NCI-H69 (cell line): Measurements from ENCODE around the gene BRD7.
A peak's percentile ranks its signal among the peaks of the same experiment; 100 is the strongest.

Experiments used
- DNase-seq: peaks from one replicate; lab custom pipeline; 2025; lab: John Stamatoyannopoulos, UW

The BRD7 gene

DNA sequence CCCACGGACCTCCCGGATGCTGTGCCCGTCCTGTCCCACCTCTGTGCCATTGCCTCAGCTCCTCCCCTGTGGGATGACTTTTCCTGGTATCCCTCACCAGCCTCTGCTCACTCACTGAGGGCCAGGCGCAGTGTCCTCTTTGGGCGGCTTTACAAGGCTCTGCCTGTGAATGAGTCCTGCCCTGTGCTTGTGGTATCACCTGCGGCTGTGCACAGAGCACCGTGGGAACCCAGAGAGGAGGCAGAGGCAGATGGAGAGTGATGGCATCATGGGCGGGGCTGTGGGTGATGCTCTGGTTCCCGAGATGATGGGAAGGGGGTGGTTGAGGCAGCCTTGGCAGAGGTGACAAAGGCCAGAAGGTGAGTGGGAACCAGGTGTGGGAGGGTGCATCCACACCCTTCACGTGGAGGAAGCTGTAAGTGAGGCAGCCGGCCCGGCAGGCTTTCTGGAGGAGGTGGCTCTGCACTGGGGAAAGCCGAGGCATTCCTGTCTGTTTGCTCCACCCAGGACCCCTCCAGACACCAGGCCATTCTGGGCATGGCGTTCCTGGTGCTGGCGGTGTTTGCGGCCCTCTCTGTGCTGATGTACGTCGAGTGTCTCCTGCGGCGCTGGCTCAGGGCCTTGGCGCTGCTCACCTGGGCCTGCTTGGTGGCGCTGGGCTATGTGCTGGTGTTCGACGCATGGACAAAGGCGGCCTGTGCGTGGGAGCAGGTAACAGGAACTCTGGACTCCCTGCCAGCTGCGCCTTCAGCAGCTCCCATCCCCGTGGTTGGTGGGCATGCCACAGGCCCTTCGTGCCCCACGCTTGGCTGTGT is 78.6 kb downstream of the BRD7 start:
- DNase-seq = no peak

DNA sequence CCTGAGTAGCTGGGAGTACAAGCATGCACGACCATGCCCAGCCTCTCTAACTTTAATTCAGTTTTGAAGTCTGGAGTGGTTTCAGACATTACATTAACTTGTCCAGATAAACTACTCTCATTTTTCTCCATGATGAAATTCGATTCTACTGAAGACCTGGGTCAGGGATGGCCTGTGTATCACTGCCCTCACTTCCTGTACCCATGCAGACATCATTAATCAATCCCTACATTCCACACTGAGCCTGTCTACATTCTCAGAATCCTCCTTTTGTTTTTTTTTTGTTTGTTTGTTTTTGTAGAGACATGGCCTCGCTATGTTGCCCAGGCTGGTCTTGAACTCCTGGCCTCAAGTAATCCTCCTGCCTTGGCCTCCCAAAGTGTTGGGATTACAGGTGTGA is 79.9 kb downstream of the BRD7 start:
- DNase-seq = no peak

DNA sequence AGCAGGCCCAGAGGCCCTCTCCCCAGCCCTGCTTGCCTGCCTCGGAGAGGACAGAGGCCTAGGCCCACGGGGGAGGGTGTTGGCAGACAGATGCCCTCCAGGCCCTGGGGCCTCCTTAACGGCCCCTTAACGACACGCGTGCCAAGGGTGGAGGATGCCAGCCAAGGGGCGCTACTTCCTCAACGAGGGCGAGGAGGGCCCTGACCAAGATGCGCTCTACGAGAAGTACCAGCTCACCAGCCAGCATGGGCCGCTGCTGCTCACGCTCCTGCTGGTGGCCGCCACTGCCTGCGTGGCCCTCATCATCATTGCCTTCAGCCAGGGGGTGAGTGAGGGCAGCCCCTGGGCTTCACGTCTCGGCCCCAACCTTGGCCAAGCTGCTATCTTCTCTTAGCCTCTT is 80.8 kb downstream of the BRD7 start:
- no peak for DNase-seq

DNA sequence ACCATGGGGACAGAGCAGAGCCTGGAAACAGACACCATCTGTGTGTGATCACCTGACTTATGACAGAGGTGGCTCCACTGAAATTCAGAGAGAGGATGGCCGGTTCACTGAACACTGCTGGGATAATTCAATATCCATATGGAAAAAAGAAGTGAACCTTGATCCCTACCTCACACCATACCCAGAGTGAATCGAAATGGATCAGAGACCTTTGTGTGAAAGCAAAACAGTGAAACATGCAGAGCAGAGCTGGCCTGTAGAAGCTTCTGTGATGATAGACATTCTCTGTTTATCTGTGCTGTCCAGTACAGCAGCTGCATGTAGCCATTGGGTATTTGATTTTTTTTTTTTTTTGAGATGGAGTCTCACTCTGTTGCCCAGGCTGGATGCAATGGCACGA is 82.1 kb downstream of the BRD7 start:
- no peak for DNase-seq

DNA sequence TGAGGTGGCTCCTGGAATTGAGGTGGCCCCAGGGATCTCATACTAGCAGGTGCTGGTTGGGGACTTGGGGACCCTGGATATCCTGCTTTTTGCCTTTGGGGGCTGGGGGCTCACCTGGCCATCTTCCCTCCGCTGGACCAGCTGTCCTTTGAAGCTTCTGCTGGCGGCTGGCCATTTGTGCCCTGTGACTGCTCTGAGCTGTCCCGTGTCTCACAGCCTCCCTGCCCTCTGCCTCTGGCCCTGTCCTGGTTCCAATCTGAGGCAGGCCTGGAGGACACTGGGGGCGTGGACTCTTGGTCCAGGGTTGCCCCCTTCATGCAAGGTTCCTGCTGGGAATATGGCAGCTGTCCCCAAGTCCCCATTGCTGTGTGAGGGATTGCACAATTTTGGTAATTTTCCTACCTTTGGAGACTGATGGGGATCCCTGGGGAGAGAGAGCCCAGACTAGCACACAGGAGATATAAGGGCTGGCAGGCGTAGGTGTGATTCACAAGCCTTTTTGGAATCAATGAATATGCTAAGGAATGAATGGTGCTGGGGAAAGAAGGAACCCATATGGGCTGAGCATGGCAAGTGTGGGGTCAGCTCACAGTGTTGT is 83.3 kb downstream of the BRD7 start:
- DNase-seq = no peak

DNA sequence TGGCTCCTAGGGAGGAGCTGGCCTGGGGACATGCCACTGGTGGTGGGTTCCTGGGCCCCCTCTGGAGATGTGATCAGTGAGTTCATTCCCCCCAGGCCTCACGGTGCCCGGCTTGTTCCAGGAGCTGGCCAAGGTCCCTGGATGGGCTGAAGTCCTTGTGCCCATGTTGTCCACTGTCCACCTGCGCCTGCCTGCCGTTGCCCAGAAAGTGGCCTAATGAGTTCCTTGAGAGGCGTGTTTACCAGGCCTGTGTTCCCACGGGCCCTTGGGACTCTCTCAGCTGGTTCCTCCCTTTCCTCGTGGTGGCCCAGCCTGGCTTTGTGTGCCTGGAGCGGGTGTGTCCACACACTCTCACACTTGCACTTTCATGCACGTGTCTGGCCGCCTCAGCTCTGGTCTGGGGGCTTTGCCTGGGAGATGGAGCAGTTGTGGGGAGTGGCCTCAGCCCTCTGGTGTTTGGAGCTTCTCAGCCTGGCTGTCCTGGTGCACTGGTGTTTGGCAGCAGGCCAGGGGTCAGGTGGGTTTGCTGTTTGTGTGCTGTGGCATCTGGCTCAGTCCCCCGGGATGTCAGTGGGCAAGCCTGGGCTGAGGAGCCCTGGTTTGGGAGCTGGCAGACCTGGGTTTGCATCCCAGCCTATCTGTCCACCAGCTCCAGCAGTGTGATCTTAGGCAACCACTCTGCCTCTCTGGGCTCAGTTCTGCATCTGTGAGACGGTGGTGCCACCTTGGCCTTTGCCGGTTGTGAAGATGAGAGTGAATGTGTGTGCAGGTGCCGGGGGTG is 84.5 kb downstream of the BRD7 start:
- DNase-seq = peak; percentile 67

DNA sequence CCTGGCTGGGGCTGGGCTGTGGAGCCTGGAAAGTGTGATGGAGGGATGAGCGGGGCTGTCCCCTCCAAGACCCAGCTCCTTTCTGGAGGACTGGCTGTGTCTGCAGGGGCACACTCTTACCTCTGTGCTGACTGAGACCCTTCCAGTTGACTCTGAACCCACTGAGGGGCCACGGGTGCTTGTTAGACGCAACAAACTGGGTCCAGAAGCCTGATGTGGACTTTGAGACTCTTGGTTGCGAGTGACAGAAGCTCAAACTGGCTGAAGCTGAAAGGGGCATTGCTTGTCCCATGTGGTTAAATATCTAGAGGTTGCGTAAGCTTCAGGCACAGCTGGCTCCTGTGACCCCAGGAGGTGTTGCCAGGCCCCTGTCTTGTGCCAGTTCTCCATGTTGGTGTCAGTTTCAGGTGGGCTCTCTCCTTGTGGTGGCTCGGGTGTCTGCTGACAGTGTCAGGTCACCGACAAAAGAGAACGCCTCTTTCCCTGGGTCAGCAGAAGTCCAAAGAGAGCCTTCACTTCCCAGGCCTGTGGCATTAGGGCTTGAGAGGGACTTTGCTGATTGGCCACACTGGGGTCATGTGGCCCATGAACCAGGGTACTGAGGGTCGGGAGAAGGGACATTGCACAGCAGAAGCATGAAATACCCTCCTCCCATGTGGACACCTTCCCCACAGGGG is 85.7 kb downstream of the BRD7 start:
- DNase-seq = no peak

DNA sequence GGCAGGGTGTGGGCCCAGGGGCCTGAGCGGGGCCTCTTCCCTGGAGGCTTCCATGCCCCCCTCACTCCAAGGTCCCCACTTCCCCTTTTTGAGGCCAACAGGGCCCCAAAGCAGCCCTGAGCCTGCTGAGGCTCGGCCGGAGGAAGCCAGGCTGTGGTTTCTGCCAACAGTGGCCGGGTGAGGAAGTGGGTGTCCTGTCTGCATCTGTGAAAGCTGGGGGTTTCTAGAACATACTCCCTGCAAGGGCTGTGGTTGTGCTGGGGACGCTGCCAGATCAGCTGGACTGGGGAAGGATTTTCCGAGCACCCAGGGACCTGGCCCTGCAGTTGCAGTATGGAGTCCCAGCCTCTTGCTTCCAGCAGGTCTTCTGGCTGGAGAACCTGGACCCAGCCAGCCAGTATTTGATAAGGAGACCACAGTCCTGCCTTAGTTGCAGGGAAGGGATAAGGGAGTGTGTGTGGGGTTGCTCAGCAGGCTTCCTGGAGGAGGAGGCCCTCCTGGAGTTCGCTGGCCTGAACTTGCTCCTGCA is 86.7 kb downstream of the BRD7 start:
- DNase-seq = no peak

DNA sequence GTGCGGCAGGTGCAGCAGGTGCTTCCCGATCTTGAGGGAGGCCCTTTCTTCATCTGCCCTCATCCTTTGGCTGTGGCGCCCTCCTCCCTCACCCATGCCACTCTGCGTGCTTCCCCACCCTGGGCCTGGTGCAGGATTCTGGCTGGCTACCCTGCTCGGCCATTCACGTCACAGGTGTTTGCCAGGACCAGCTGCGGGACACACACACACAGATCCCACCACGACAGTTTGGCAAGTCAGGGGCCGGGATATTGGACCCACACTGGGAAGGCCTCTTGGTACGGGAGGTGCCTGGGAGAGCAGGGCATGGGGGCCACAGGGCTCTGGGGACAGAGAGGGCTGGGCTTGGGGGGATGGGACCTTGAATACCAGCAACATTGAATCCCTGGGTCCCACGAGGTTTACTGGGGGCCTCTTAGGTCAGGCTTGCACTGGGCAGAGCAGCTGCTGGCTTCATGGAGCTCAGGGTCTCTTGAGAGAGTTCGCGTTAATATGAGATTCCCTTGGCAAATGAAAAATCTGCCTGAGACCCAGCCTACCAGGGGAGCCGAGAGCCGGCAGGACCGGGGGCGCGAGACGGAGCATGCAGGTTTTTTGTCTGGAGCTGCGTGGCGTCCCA is 87.3 kb downstream of the BRD7 start:
- peak; percentile 32 for DNase-seq

DNA sequence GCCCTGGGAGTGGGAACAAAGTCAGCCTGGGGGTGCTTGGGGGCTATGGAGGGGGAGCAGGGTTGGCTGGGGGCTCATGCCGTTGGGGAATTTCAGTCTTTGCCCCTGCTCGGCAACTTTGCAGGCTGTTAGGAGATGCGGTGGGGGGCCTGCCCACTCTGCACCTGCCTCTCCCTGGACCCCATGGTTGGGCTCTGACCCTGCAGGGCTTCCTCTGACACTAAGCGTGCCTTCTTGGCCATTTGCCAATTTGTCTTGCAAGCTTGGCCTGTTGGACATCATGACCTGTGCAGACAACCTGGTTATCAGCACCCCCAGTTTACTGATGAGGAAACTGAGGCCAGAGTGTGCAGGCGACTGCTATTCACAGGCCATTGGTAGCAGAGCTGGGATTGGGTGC is 87.9 kb downstream of the BRD7 start:
- DNase-seq = peak; percentile 32

DNA sequence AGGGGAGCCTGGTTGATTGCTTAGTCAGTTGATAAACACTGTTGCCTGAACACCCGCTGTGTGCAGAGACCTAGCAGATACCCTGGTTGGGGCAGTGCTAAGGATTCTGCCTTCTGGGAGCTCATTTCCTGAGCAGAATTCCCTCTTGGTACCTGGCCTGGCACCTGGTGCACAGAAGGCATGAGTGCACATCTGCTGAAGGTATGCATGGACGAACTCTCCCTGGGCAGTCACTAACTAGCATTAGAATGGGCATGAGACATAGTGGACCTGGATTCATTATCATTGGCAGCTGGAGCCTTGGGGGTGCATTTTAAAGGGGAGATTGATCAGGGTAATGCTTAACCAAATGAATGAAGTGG is 89.3 kb downstream of the BRD7 start:
- peak; percentile 28 for DNase-seq

DNA sequence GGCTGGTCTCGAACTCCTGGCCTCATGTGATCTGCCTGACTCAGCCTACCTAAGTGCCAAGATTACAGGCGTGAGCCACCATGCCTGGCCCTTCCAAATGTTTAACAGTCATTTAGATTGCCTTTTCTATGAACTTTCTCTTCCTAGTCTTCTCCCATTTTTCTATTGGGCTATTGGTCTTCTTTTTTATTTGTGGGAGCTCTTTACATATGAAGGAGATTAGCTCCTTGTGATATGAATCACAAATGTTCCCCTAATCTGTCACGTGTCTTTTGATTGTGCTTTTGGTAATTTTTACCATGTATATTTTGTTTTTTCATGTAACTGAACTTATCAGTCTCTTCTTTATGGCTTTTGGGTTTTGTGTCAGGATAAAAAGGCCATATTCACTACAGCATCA is 90.5 kb downstream of the BRD7 start:
- DNase-seq = no peak

DNA sequence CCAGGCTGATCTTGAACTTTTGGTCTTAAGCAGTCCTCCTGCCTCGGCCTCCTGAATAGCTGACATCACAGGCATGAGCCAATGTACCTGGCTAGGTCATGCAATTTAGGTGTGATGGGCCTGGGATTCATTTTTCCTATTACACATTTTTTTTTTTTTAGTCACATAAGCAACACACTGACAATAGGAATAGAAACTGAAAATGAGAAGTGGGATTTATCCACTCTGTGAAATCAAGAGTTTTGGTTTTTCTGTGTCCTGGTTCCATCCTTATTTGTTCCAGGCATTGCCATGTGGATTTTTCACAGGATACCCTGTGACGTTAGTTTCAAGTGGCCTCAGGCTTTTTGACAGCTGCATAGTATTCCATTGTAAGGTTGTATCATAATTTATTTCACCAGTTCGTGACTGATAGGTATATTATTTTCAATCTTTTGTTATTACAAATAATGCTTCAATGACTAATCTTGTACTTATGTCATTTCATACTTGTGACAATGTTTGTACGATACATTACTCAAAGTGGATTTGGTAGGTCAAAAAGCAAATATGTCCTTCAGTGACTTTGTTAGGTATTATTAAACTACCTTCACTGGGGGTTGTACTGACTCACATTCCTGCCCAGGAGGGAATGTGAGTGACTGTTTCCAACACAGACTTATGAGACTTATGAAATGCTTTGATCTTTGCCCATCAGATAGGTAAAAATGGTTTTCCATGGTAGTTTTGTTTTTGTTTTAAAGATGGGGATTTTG is 91.8 kb downstream of the BRD7 start:
- DNase-seq = no peak

DNA sequence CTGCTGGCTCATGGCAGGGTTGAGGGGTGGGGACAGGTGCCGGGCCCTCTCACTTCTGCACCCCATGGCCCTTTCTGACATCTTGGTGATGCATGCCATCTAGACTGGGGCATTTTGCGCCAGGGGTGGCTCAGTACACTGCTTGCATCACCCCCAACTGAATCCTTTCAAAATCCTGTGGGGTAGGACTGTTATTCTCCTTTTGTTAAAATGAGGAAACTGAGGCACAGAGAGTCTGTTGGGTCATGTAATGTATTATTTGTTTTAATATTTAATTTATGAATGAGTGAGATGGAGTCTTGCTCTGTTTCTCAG is 92.5 kb downstream of the BRD7 start:
- DNase-seq = no peak

DNA sequence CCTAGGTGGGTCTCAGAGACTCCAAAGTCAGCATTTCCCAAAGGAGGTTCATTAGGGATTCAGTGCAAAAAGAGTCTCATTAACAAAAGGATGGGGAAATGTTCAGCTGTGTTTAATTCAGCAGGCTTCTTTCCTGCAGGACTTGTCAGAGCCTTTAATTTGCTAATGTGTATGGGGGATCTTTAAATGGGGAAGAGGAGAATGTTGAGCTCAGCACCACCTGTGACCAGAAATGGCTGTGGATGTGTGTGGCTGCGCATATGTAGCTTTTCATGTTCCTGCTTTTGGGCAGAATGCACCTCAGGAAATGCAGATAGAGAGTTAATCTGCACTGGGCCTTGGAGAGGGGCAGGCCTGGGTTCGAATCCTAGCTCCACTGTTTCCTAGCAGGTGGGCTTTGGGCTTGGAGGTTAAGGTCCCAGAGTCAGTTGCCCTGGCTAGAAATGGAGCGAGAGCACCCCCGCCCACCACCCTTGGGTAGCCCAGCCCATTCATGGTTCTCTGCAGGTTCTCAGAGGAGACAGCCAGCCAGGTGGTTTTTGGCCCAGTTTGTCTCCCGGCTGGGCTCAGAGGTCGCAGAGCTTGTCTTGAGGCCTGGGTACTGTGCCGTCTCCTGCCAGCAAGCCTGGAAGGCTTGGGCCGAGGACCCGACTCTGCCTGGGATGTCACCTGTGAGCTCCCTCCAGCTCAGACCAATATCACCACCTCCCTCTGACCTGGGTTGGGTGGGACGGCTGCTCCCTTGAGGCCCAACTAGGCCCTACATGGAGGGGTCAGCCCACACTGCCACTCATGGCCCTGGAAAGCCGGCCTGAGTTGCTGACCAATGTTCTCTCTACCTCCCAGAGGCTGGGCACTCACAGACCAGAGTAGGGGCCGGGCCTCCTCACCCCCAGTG is 93.1 kb downstream of the BRD7 start:
- no peak for DNase-seq

DNA sequence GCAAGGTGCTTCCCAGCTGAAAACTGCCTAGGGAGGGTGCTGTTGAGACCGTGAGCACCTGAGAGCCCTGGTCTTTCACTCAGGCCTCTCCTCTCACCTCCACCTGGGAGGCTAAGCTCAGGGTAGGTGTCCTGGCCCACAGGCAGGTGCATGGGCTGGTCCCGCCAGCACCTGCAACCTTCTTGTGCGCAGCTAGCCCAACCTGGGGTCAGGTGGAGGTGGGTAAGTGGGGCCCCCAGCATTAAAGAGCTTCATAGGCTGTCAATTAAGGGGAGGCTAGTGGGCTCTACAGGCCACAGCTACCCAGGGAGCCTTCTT is 93.7 kb downstream of the BRD7 start:
- no peak for DNase-seq

DNA sequence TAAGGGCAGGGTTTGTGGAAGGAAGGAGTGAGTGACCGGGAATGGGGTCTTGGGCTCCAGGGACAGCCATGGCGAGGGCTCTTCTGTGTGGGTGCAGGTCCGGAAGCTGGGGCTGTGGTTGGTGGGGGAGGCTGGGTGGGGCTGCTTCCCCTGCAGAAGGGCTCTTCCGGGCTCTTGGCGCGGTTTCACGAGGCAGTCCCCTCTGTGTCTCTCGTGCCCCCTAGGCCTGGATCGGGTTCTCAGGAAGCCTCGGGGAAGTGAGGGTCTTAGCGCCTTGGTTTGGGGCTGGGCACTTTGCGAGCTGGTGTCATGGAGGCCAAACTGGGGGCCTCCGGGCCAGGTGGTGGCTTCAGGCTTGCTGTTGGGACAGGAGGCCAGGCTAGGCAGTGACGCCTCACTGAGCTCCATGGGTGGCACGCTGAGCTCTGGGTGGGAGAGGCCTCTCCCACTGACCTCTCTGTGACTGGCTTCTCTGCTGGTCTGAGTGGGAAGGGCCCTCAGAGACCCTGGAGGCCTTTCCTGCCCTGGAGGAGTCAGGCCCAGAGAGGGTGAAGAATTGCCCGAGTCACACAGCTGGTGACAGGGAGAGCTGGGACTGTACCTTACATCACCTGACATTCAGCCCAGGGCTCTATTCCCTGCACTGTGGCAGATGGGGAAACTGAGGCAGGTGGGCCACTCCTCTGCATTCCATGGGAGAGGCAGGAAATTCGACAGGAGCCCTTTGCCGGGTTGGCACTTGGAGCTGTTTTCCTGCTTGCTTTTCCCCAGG is 94.3 kb downstream of the BRD7 start:
- DNase-seq = no peak

DNA sequence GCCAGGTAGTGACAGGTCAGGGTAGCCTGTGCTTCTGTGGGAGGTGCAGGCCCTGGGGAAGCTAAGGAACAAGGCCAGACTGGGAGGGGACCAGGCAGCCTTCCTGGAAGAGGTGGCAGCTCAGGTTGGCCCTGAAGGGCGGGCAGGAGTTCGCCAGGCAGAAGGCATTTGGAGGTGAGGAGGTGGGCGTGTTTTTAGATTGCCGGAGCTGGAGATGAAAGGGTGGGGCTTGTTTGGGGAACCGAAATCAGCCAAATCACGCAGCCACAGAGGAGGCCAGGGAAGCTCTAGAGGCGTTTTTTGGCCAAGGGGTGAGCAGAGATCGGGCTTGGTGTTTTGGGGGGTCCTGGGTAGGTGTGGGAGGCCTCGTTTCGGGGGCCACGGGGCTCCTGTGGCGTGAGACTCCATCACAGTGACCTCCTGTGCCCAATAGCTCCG is 94.9 kb downstream of the BRD7 start:
- no peak for DNase-seq

DNA sequence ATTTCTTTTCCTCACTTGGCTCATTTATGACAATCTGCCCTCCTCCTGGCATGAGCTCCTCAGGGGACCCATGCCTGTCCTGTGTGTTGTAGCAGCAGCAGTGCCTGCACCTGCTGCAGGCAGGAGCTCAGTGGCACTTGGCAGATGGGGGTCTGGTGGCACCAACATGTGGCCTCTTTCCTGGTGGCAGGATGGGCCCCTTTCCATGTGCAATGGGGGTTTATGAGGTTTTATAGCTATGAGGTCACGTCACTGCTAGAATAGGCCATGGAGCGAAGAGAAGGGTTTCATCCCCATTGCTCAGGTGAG is 95.5 kb downstream of the BRD7 start:
- no peak for DNase-seq
